GM19324 (cell line): Measurements from ENCODE around the gene B4GALNT4.
A peak's percentile ranks its signal among the peaks of the same experiment; 100 is the strongest.
"Not testable (repeated sequence)": the region's sequence is repeated elsewhere in the genome, so short reads cannot be mapped to it uniquely, and the experiment has no call there.

Experiments used
- ATAC-seq: cut with Tn5 transposase; IDR thresholded peaks from one replicate; pipeline ENCODE4 v1.9.1; 2021; ENCODE audit warnings: mild to moderate bottlenecking, moderate library complexity; ENCODE audit not compliant: unreplicated experiment, low FRiP score

Gene B4GALNT4

DNA sequence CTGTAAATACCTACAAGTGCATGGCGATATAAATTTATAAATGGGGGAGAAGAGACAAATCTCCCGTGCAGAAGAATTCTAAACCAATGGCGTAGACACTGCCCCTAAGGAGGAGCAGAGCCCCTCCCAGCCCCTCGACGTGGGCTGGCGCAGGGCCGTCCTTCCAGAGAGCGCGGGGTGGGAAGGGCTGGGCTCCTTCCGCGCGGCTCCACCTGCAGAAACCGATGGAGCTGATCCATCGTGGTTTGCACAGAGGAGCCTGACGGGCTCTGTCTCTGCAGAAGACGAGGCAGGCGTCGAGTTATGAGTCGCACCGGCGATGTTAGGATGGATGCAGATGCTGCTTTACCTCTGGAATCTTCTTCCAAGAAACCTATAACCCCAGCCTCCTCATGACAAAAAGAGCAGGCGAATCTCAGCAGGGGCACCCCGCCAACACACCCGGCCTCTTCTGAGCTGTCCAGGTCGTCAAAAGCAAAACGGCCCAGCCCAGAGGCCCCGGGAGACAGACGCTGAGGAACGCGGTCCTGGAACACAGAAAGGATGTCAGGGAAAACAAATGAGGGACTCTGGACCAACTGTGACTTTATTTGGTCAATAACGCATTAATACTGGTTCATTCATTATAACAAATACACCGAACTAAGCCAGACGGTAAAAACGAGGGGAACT, 11.0 kb upstream of the B4GALNT4 start:
- no peak for ATAC-seq

DNA sequence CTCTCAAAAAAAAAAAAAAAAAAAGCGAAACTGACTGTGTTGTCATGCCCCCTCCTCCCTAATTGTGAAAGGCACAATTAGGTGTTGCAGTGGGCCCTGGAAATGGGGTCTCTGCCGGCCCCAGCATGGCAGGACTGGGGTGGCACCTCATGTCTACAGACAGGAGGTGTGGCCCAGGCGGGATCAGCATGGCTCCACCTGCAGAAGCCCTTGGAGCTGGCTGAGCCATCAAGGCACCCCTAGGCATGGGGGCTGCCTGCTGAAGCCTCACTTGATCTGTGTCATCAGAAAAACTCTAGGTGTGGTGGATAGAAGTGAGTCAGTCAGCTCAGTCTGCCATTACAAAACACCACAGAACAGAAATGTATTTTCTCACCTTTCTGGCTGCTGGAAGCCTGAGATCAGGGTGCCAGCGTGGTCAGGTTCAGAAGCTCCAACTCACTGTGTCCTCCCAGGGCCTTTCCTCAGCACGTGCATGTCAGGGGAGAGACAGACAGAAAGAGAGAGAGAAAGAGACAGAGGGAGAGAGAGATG, 10.1 kb upstream of the B4GALNT4 start:
- ATAC-seq = no peak

DNA sequence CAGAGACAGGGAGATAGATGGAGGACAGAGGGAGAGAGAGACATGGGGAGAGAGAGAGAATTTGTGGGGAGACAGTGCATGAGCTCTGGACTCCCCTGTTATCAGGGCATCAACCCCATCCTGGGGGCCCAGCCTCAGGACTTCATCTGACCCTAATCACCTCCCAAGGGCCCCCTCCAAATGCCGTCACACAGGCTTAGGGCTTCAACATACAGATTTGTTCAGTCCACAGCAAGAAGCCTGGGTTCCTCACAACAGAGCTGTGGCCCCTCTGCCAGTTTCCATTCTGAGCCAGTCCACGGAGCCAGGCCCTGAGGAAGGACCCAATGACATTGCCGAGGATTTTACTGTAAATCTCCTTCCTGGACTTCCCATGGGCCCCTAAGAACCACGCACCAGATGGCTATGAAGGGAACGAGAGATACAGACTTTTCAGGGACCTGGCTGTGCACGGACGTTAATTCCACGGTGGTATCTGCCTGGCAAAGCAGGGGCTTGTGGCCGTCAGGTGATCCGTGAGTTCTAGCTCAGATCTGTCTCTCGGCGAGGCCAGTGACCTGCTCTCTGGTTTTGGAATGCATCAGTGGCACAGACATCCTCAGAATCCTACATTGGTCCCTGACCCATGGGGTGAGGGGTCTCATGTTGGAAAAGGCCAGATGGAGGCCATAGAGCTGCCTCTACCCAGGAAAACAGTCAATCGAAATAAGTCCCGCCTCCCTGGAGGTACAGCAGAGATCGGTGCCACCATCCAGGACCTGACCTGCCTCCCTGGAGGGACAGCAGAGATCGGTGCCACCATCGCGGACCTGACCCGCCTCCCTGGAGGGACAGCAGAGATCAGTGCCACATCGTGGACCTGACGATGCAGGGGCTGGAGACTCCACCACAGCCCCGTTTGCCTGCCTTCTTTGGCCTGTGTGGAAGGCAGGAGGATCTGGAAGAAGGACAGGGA, 8.7 kb upstream of the B4GALNT4 start:
- ATAC-seq = no peak

DNA sequence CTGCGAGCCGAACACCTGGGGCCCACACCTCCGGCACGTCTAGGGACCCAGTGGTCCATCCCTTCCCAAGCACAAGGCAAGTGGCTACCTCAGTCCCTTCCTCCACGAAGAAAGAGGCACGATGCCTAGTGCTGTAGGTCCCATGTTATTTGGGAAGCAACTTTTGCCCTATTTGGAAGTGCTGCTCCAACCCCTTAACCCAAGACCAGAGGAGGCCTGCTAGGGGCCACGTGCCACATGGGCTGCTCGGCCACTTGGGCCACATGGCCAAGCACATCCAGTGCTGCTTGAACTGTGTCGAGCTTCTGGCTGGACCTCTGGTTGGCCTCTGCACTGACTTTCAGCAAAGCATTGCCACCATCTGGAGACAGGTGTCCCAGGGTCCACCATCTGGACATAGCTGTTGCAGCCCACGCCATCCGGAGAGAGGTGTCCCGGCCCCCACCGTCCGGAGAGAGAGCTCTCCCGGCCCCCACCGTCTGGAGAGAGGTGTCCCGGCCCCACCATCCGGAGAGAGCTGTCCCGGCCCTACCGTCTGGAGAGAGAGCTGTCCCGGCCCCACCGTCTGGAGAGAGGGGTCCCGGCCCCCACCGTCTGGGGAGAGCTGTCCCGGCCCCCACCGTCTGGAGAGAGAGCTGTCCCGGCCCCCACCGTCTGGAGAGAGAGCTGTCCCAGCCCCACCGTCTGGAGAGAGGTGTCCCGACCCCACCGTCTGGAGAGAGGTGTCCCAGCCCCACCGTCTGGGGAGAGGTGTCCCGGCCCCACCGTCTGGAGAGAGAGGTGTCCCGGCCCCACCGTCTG, 6.5 kb upstream of the B4GALNT4 start:
- ATAC-seq = no peak

DNA sequence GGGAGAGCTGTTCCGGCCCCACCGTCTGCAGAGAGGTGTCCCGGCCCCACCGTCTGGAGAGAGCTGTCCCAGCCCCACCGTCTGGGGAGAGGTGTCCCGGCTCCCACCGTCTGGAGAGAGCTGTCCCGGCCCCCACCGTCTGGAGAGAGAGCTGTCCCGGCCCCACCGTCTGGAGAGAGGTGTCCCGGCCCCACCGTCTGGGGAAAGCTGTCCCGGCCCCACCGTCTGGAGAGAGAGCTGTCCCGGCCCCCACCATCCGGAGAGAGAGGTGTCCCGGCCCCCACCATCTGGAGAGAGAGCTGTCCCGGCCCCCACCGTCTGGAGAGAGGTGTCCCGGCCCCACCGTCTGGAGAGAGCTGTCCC, 5.9 kb upstream of the B4GALNT4 start:
- ATAC-seq = not testable (repeated sequence)

DNA sequence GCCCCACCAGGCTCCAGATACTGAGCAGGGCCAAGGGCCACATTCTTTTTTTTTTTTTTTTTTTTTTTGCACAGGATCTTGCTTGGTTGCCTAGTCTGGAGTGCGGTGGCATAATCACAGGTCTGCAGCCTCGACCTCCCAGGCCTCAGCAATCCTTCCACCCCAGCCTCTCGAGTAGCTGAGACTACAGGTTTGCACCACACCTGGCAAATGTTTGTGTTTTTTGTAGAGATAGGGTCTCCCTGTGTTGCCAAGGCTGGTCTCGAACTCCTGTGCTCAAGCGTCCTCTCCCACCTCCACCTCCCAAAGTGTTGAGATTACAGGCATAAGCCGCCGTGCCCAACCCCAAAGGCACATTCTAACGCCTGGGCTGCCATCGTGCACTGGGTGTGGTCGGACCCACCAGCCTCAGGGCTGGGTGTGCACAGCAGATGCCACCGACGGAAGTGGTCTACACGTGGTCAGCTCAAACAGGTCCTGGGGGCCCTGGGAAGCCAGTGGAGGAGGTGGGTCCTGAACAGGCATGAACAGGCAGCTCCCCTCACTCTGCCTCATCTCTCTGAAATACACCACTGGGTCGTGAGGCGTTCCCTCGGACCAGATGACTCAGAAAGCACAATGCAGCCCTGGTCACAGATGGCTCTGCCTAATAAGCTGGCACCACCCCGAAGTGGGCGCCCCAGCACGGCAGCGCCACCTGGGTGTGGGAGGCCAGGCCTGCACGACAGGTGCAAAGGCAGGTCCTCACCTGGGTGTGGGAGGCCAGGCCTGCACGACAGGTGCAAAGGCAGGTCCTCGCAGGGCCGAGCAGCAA, 5.1 kb upstream of the B4GALNT4 start:
- ATAC-seq = peak; percentile 51

DNA sequence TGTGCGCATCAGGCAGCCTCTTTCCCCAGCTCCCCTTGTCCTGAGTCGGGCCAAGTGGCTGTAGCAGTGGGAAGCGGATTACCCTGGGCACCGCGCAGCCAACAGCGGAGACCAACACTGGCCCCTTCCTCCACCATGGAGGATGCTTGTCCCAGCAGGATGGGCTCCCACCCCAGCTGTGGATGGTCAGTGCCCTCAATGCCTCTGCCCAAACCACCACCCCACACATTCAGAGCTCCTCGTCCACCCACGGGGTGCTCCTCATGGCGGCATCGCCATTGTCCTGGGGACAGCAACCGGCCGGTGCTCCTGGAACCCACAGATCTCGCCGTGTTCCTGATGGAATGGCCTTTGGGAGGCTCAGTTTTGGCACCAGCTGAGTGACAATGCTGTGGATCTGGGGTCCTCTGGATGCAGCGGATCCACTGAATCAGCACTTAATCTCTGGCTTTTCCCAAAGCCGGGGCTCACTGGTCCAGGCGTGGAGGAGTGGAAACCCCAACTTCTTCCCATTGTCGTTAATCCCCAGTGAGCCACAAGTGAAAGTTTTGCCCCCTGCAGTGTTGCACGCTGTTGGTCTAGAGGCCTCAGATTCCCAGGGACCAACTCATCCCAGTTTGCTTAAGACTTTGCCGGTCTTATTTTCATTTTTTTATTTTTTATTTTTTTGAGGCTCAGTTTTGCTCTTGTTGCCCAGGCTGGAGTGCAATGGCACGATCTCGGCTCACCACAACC, 4.1 kb upstream of the B4GALNT4 start:
- no peak for ATAC-seq

DNA sequence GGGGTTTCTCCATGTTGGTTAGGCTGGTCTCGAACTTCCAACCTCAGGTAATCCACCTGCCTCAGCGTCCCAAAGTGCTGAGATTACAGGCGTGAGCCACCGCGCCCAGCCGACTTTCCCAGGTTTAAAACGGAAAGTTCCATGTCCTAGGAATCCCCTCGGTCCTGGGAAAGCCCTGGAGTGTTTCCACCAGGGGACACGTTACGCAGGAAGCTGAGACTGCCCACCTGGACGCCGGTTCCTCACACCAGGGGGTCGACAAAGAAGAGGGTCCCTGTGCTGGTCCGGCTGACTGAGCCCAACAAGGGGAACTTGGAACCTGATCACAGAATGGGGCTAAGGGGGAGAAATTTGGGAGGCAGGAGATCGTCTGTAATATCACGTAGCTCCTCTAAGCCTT, 3.5 kb upstream of the B4GALNT4 start:
- ATAC-seq = no peak

DNA sequence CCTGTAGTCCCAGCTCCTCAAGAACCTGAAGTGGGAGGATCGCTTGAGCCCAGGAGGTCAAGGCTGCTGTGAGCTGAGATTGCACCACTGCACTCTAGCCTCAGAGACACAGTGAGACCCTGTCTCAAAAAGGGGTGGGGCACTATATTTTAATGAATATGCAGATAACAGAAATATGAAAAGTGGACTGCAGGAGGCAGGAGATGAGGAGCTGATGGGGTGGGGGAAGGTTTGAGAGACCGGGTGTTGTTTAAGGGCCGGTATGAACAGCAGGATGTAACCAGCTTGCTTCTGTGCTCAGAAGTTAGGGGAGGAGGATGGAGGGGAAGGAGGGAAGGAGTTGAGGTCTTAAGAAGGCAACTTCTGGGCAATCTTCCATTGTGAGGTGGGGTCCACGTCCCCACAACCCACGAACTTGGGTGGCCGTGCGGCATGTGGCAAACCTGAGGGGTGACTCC, 1.3 kb upstream of the B4GALNT4 start:
- ATAC-seq = no peak

DNA sequence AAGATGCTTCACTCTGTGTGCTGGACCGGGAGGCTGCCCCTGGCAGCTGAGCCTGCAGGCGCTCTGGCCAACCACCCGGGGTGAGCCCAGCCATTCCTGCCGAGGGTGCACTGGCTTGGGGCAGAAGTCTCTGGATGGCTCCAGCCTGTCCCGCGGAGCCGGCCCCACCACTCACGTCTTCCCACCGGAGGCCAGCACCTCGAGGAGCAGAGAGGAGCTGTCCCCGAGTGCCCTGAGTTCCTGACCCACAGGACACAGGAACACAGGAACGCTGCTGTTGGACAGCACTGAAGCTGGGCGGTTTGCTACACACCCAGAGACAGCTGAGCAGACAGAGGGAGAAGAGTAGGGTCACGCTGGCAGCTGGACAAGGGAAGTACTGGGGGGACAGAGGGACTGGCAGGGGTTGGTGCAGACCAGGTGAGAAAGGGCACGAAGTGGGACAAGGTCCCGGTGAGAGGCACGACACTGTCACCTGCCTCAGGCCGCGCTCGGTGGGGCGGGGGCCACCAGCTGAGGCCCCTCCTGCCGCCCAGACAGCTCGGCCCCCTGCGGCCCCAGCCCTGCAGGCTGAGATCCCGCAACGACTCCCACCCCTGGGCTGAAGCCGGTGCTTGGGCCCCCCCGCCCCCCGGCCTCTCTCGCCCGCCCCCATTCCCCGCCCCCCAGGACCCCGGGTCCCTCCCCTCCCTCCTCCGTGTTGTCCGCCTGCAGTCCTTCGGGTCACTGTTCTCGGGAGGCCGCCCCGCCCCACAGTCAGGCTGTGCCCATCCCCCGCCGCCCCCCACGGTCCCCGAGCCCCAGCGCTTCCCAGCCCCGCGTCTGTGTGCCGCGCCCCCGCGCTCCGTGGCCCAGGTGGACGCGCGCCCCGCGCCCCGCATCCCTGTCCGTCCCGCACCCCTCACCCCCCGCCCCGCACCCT, 624 bp upstream of the B4GALNT4 start:
- ATAC-seq = no peak

DNA sequence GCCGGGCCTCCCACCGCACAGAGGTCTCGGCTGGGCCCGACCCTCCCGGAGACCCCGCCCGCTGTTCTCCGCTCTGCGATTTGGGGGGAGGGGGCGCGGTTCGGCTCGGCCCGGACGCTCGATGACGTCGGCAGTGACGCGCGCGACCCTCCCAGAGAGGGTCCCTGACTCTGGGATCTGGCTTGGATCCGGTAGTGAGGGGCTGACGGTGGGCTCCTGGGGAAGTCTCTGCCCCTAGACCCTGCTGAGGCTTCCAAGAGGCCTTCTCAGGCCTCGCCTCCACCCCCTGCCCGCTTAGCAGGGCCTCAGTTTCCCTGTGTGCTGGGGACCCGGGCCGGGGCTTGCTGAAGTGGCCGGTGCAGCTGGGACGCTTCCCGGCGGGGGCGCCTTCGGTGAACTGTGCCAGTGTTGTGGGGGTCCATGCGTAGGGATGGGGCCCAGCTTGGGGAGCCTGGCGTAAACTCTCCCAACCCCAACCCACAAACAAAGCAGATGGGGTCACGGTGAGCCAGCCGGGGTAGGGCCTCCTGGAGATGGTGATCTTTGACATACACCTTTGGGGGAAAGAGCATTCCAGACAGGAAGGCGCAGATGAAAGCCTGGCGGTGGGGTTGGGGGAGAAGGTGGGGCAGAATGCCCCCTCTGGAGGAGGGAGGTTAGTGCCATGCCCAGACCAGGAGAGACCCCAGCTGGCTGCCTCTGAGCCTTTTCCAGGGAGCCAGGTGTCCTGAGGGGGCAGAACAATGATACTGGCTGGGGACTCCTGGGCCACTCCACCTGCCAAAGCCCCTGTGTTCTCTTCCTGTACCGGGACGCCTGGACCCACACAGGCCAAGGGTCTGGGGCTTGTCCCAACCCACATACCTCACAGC, 1.0 kb downstream of the B4GALNT4 start:
- no peak for ATAC-seq

DNA sequence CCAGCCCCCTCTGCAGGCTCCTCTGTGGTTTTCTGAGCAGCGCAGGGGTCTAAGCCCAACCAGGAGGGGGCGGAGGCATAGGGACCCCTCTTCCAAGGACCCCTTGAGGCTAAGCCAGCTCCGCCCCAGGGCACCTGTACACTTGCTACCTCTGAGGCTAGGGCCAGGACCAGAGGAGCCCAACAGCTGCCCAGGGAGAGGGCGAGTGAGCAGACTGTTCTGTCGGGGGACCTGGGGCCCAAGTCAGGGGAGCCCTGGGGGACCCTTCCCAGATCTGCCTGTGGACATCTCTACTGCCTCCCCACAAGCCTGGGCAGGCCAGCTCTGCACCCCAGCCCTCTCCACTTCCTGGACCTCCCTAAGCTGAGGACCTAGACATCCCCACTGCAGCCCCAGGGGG, 1.8 kb downstream of the B4GALNT4 start:
- no peak for ATAC-seq

DNA sequence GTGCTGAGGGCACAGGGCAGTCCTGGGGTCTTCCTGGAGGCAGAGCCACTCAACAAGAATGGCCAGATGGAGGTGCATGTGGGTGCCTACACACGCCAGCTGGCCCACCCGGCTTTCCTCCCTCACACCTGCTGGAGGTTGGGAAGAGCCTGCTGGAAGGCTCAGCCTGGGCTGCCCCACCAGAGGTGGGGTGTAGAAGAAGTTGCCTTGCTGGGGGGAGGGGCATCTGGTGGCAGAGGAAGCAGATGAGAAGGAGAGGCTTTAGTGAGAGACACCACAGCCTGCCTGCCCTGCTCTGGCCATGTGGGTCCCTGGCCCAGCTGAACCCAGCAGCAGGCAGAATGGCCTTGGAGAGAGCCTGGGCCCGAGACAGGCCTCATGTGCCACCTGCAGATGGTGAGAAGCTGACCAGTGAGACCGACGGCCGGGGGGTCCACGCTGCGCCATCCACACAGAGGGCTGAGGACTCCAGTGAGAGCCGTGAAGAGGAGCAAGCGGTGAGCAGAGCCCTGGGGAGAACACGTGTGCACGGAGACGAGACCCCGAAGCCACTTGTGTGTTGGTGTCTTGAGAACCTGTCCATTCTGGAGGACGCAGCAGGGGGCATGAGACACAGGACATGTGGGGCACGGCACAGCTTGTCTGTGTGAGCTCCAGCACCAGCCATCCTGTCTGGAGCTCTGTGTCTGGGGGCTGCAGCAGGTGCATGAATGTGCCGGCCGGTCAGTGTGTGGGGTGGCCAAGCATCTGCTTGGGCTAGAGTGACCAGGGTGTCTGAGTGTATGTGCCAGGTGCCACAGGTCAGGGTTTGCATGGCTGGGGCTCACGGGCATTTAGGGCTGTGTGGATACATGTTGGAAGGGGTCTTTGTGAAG, 2.7 kb downstream of the B4GALNT4 start:
- ATAC-seq = no peak

DNA sequence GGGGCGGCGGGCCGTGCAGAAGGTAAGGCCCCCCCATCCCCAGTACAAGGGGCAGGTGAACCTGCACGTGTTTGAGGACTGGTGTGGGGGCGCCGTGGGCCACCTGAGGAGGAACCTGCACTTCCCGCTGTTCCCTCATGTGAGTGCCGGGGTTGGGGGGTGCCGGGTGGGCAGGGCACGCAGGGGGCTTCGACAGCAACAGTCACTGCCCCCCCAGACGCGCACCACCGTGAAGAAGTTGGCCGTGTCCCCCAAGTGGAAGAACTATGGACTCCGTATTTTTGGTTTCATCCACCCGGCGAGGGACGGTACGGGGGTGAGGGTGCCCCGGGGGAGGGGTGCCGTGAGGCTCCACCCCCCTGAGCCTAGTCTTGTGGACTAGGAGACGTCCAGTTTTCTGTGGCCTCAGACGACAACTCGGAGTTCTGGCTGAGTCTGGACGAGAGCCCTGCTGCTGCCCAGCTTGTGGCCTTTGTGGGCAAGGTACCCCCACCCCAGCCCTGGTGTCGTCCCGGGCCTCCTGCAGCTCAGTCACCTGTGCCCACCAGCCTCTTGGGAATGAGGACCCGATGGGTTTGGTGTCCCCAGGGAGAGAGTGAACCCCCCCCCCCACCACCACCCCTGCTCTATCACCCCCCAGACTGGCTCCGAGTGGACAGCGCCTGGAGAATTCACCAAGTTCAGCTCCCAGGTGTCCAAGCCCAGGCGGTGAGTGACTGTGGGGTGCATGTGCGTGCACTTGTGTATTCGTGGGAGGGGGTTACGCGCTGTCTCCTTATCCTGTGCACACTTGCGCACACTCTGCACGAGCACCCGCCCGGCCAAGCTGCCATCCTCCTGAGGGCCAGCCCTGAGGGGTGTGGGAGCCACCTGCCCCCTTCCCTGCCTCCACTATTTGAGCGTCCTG, 3.8 kb downstream of the B4GALNT4 start:
- ATAC-seq = no peak
